DOHH2 (cell line): ENCODE results near the gene OSTF1.

ENCODE experiments used
- H3F3A ChIP-seq: fragments of 200-600 bp; sonication (generic), shearing (Covaris generic); 2 replicates; pipeline ENCODE4 v1.6.0; 2016; ENCODE audit warnings: antibody characterized with exemption, mild to moderate bottlenecking; ENCODE audit not compliant: control insufficient read depth, insufficient read depth
- H3K27ac ChIP-seq: fragments of 200-600 bp; sonication (generic); 2 replicates; pipeline ENCODE4 v1.5.1; 2014; ENCODE audit warnings: low read depth, mild to moderate bottlenecking, low read length, moderate library complexity
- H3K27me3 ChIP-seq: fragments of 200-600 bp; sonication (generic); 2 replicates; pipeline ENCODE4 v1.6.1; 2014; ENCODE audit warnings: mild to moderate bottlenecking, low read length, mixed read lengths; ENCODE audit not compliant: control insufficient read depth
- H3K36me3 ChIP-seq: fragments of 200-600 bp; sonication (generic); 2 replicates; pipeline ENCODE4 v1.6.1; 2014; ENCODE audit warnings: mild to moderate bottlenecking, low read length, moderate library complexity, mixed read lengths; ENCODE audit not compliant: control insufficient read depth
- H3K4me1 ChIP-seq: fragments of 200-600 bp; sonication (generic); 2 replicates; pipeline ENCODE4 v1.6.1; 2014; ENCODE audit warnings: mild to moderate bottlenecking, low read length, mixed read lengths; ENCODE audit not compliant: control insufficient read depth
- H3K4me2 ChIP-seq: fragments of 200-600 bp; sonication (generic); 2 replicates; pipeline ENCODE4 v1.6.0; 2014; ENCODE audit warnings: mild to moderate bottlenecking, low read length, moderate library complexity
- H3K4me3 ChIP-seq: fragments of 200-600 bp; sonication (generic); 2 replicates; pipeline ENCODE4 v1.5.1; 2014; ENCODE audit warnings: mild to moderate bottlenecking, low read length, mixed read lengths
- H3K79me2 ChIP-seq: fragments of 200-600 bp; sonication (generic); 2 replicates; pipeline ENCODE4 v1.6.1; 2014; ENCODE audit warnings: mild to moderate bottlenecking, low read length, mixed read lengths; ENCODE audit not compliant: control insufficient read depth
- H3K9me2 ChIP-seq: fragments of 200-600 bp; sonication (generic); replicated peaks from 2 replicates; pipeline ENCODE4 v1.6.1; 2014; ENCODE audit warnings: mild to moderate bottlenecking, low read length, mixed read lengths; ENCODE audit not compliant: control insufficient read depth
- H3K9me3 ChIP-seq: fragments of 200-600 bp; sonication (generic); 2 replicates; pipeline ENCODE4 v1.6.1; 2014; ENCODE audit warnings: antibody characterized with exemption, low read length, mixed read lengths; ENCODE audit not compliant: control insufficient read depth, insufficient read depth
- H4K20me1 ChIP-seq: fragments of 200-600 bp; sonication (generic); 2 replicates; pipeline ENCODE4 v1.6.0; 2014; ENCODE audit warnings: low read depth, mild to moderate bottlenecking, antibody characterized with exemption, low read length, moderate library complexity; ENCODE audit not compliant: control insufficient read depth, insufficient read depth
- EZH2phosphoT487 ChIP-seq: fragments of 200-600 bp; sonication (generic); IDR thresholded peaks from 2 replicates; pipeline ENCODE4 v1.6.1; 2017; ENCODE audit warnings: borderline replicate concordance, mild to moderate bottlenecking, antibody characterized with exemption, low read length, moderate library complexity, mixed read lengths
- TF ChIP-seq, protein P1 (sequence below): fragments of 200-600 bp; sonication (generic); IDR thresholded peaks from one replicate; pipeline ENCODE4 v1.5.1; 2014; ENCODE audit warnings: antibody characterized with exemption, mild to moderate bottlenecking, low read depth, low read length; ENCODE audit not compliant: poor library complexity, severe bottlenecking

OSTF1 gene

GRCh38 chr9:75161116-75161857 is 73.0 kb downstream of the OSTF1 start:
- Histone ChIP-seq H3K9me2 (no peaks in the 10 kb centered on the region), H4K20me1 (no peaks in the 10 kb centered on the region), H3K79me2 (no peaks in the 10 kb centered on the region), H3K9me3 (no peaks in the 10 kb centered on the region), H3K4me2 (no peak overlapping the region), H3F3A (no peaks in the 10 kb centered on the region), H3K4me3 (no peak overlapping the region), H3K27ac (no peak overlapping the region), H3K36me3 (no peaks in the 10 kb centered on the region), H3K4me1 (no peaks in the 10 kb centered on the region), H3K27me3 (no peaks in the 10 kb centered on the region)
- TF ChIP-seq EZH2phosphoT487, result no peak
- TF ChIP-seq, protein P1, sequence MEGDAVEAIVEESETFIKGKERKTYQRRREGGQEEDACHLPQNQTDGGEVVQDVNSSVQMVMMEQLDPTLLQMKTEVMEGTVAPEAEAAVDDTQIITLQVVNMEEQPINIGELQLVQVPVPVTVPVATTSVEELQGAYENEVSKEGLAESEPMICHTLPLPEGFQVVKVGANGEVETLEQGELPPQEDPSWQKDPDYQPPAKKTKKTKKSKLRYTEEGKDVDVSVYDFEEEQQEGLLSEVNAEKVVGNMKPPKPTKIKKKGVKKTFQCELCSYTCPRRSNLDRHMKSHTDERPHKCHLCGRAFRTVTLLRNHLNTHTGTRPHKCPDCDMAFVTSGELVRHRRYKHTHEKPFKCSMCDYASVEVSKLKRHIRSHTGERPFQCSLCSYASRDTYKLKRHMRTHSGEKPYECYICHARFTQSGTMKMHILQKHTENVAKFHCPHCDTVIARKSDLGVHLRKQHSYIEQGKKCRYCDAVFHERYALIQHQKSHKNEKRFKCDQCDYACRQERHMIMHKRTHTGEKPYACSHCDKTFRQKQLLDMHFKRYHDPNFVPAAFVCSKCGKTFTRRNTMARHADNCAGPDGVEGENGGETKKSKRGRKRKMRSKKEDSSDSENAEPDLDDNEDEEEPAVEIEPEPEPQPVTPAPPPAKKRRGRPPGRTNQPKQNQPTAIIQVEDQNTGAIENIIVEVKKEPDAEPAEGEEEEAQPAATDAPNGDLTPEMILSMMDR, result no peak

- Histone ChIP-seq H3F3A (no peaks in the 10 kb centered on the region), H3K36me3 (no peaks in the 10 kb centered on the region), H3K9me2 (no peaks in the 10 kb centered on the region), H3K4me1 (no peaks in the 10 kb centered on the region), H3K27me3 (peaks cover 3% of the 10 kb centered on the region; the same call in 1 of the 2 replicates), H3K4me3 (no peak overlapping the region), H3K4me2 (no peak overlapping the region), H3K9me3 (no peaks in the 10 kb centered on the region), H3K79me2 (no peaks in the 10 kb centered on the region), H4K20me1 (no peaks in the 10 kb centered on the region), H3K27ac (no peak overlapping the region)
- TF ChIP-seq, protein P1, result no peak
- TF ChIP-seq EZH2phosphoT487, result no peak
Measured at GRCh38 chr9:75163764-75164163, 75.5 kb downstream of the OSTF1 start.

GRCh38 chr9:75164573-75164972 is 76.3 kb downstream of the OSTF1 start:
- Histone ChIP-seq H3K4me3 (no peak overlapping the region), H3K9me2 (no peaks in the 10 kb centered on the region), H3K27me3 (peaks cover 3% of the 10 kb centered on the region; the same call in 1 of the 2 replicates), H3K9me3 (no peaks in the 10 kb centered on the region), H3K27ac (no peak overlapping the region), H4K20me1 (no peaks in the 10 kb centered on the region), H3K4me1 (no peaks in the 10 kb centered on the region), H3K4me2 (no peak overlapping the region), H3K36me3 (no peaks in the 10 kb centered on the region), H3K79me2 (no peaks in the 10 kb centered on the region), H3F3A (no peaks in the 10 kb centered on the region)
- TF ChIP-seq EZH2phosphoT487, result no peak
- TF ChIP-seq, protein P1, result no peak
